ENCODE results near the gene PTPRD. TPM values are rescaled to one million over a fixed set of nuclear protein-coding genes. Genes with fewer than 3 reads are reported as not detected.
A peak's percentile ranks its signal among the peaks of the same experiment; 100 is the strongest.

PTPRD gene
- total RNA-seq: 7.1 and 26.3 TPM in 2 replicates

DNA sequence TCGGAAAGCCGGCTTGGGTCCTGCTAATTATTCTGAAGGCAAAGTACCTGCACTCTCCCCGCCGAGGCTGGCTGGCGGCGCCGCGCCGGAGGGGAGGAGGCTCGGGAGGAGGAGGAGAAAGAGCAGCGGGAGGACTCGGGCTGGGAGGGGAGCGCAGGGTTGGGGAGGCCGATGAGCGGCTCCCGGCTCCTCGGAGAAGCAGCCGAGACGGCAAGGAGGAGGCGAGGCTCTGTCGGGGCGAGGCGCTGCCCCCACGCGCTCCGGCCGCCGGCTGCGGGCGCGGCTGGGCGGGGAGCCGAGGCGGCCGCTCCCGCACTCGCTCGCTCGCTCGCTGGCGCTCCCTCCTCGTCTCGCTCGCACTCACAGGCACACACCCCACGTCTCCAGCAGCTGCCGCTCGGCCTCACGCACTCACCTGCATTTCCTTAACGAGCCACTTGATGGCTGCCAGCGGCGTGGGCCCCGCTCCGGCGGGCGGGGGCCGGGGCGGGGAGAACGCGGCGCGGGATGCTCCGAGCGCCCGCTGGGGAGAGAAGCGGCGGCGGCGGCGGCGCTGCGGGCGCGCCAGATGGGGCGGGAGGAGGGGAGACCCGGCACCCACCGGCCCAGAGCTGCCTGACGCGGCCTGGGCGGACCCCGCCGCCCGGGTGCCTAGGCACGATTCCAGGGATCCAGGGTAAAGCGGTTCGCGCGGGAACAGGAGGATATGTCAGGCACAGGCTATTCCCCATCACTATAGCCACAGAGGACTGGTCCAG lies at the start of gene PTPRD:
PTPRD (minus strand) TSS at position 362 of the 758 bp plus-strand sequence.
- TF ChIP-seq, protein P1, sequence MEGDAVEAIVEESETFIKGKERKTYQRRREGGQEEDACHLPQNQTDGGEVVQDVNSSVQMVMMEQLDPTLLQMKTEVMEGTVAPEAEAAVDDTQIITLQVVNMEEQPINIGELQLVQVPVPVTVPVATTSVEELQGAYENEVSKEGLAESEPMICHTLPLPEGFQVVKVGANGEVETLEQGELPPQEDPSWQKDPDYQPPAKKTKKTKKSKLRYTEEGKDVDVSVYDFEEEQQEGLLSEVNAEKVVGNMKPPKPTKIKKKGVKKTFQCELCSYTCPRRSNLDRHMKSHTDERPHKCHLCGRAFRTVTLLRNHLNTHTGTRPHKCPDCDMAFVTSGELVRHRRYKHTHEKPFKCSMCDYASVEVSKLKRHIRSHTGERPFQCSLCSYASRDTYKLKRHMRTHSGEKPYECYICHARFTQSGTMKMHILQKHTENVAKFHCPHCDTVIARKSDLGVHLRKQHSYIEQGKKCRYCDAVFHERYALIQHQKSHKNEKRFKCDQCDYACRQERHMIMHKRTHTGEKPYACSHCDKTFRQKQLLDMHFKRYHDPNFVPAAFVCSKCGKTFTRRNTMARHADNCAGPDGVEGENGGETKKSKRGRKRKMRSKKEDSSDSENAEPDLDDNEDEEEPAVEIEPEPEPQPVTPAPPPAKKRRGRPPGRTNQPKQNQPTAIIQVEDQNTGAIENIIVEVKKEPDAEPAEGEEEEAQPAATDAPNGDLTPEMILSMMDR (IDR thresholded peaks at IDR 0.05; ENCODE audit: insufficient read depth, low read depth, low read length): no peak
- DNase-seq (ENCODE audit: low read depth): peak; percentile 0
- H3K4me3 ChIP-seq (ENCODE audit: low read depth, low read length): peak within 1 kb of the TSS; percentile 36

GRCh38 chr9:10661994-10662393 lies 49.2 kb upstream of the PTPRD start:
- TF ChIP-seq, protein P1 (IDR thresholded peaks at IDR 0.05; ENCODE audit: insufficient read depth, low read depth, low read length): no peak
- H3K4me3 ChIP-seq (ENCODE audit: low read depth, low read length): no peak overlapping the region
- DNase-seq (ENCODE audit: low read depth): no peak

DNA sequence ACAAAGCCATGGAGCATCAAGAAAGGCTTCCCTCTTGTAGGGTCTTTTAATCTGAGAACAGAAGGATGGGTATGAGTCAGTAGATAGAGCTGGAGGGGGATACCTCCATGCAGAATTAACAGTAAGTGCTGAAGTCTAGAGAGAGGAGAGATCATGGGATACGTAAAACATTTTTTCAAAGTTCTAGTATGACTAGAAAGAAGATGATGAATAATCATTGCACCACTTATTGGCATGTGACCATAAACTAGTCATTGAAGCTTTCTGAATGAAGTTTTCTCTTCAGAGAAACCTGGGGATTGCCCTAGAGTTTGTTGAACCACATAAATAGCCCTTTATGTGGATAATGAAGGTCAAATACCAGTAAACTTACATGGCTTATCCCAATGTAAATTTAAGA lies 48.6 kb upstream of the PTPRD start:
- H3K4me3 ChIP-seq (ENCODE audit: low read depth, low read length): no peak overlapping the region
- TF ChIP-seq, protein P1 (IDR thresholded peaks at IDR 0.05; ENCODE audit: insufficient read depth, low read depth, low read length): no peak
- no peak for DNase-seq (ENCODE audit: low read depth)

- TF ChIP-seq, protein P1 (IDR thresholded peaks at IDR 0.05; ENCODE audit: insufficient read depth, low read depth, low read length): no peak
- DNase-seq (ENCODE audit: low read depth): no peak
- H3K4me3 ChIP-seq (ENCODE audit: low read depth, low read length): no peak overlapping the region
These were observed 38.2 kb upstream of the PTPRD start for GRCh38 chr9:10651012-10651411.

DNA sequence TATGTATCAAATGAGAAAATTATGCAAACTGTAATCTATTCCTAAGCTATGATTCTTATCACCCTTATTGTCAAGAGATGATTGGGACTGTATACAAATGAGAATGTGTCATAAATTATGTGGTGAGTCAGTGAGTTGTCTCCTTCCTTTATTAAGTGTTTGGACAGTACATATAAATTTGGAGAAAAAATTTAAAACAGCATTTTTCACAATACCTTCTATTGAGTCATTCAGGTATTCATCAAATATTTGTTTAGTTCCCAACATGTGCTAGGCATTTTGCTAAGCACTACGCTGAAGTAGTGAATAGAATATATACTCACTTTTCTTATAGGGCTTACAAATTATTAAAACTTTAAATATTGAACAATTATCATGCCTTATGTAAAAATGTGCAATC lies 36.3 kb upstream of the PTPRD start:
- TF ChIP-seq, protein P1 (IDR thresholded peaks at IDR 0.05; ENCODE audit: insufficient read depth, low read depth, low read length): no peak
- no peak for DNase-seq (ENCODE audit: low read depth)
- no peak overlapping the region for H3K4me3 ChIP-seq (ENCODE audit: low read depth, low read length)

DNA sequence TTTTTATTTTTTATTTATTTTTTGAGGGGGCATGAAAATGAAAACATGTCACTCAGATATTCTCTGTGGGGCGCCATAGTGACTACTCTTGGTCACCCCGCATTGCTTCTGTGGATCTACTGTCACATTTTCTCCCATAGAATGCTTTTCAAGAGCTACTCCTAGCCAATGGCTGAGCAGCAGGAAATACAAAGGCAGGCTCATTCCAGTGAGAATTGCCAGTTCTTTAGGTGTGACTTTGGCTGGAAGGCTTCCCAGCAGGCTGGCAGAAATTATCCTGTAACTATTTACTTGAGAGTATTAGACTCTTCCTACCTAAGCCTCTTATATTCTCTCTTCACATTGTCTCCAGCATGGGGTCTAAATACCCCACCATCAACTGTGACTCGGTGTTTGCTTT lies 21.0 kb upstream of the PTPRD start:
- TF ChIP-seq, protein P1 (IDR thresholded peaks at IDR 0.05; ENCODE audit: insufficient read depth, low read depth, low read length): no peak
- H3K4me3 ChIP-seq (ENCODE audit: low read depth, low read length): no peak overlapping the region
- no peak for DNase-seq (ENCODE audit: low read depth)

Measured in fibroblast of villous mesenchyme (primary cell).